ENCODE results near the gene SLC24A3.

DNA sequence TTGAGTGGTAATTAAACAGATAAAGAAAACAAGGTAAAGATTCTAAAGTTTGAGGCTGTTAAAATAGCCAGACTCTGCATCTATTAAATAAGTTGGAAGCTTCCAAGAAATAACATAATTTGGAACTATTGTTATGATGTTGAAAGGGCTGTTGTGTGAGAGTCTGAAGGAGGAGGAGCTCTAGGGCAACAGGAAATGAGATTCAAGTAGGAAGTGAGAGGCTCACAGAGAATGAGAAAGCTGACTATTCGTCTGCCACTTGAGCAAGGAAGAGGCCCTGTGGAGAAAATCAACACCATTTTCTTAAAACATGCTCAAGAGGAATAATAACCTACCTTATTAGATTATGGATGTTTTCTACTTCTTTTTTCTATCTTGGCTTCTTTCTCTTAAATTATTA lies 185.2 kb downstream of the SLC24A3 start:
- TF ChIP-seq, protein P1, sequence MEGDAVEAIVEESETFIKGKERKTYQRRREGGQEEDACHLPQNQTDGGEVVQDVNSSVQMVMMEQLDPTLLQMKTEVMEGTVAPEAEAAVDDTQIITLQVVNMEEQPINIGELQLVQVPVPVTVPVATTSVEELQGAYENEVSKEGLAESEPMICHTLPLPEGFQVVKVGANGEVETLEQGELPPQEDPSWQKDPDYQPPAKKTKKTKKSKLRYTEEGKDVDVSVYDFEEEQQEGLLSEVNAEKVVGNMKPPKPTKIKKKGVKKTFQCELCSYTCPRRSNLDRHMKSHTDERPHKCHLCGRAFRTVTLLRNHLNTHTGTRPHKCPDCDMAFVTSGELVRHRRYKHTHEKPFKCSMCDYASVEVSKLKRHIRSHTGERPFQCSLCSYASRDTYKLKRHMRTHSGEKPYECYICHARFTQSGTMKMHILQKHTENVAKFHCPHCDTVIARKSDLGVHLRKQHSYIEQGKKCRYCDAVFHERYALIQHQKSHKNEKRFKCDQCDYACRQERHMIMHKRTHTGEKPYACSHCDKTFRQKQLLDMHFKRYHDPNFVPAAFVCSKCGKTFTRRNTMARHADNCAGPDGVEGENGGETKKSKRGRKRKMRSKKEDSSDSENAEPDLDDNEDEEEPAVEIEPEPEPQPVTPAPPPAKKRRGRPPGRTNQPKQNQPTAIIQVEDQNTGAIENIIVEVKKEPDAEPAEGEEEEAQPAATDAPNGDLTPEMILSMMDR (conservative IDR thresholded peaks at IDR 0.05; ENCODE audit: low read depth, low read length), result no peak
- no peak for TF ChIP-seq EZH2 (IDR thresholded peaks at IDR 0.05; ENCODE audit: borderline replicate concordance, low read depth, low read length, poor library complexity, severe bottlenecking)
